GM21515 (cell line): ENCODE results near the gene SEC61A2.
"Not testable (repeated sequence)": the region's sequence is repeated elsewhere in the genome, so short reads cannot be mapped to it uniquely, and the experiment has no call there.

Source experiments
- ATAC-seq: cut with Tn5 transposase; IDR thresholded peaks from one replicate; pipeline ENCODE4 v1.9.1; 2021; ENCODE audit not compliant: unreplicated experiment

SEC61A2 gene

GRCh38 chr10:12158111-12158510 is 28.6 kb downstream of the SEC61A2 start:
- no peak for ATAC-seq

DNA sequence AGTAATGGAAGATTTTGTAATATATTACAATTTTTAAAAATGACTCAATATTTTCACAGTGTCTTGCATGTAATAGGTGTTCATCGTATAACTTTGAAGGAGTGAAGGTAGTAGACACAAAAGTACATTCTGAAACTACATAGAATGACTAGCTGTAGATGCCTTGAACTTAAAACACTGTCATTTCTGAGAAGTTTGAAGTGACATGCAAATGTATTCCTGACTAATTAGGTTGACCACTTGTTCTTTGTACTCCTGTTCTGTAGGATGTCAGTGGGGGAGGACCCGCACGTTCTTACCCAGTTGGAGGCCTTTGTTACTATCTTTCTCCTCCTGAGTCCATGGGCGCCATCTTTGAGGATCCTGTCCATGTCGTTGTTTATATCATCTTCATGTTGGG is 31.2 kb downstream of the SEC61A2 start:
- ATAC-seq = no peak

DNA sequence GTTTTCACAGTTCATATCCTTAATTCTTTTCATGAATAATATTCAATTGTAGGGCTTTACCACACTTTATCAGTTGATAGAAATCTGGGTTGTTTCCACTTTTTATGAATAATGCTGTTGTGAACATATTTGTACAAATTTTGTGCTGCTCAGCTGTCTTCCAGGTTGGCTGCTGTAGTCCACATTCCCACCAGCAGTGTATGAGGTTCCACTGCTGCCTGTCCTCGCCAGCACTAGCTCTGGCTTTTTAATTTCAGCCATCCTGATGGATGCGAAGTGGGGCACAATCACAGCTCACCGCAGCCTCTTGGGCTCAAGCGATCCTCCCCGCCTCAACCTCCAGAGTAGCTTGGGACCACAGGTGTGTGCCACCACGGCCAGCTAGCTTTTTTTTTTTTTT is 33.5 kb downstream of the SEC61A2 start:
- no peak for ATAC-seq

GRCh38 chr10:12164085-12164484 is 34.6 kb downstream of the SEC61A2 start:
- ATAC-seq = no peak

GRCh38 chr10:12165036-12165435 is 35.6 kb downstream of the SEC61A2 start:
- no peak for ATAC-seq

DNA sequence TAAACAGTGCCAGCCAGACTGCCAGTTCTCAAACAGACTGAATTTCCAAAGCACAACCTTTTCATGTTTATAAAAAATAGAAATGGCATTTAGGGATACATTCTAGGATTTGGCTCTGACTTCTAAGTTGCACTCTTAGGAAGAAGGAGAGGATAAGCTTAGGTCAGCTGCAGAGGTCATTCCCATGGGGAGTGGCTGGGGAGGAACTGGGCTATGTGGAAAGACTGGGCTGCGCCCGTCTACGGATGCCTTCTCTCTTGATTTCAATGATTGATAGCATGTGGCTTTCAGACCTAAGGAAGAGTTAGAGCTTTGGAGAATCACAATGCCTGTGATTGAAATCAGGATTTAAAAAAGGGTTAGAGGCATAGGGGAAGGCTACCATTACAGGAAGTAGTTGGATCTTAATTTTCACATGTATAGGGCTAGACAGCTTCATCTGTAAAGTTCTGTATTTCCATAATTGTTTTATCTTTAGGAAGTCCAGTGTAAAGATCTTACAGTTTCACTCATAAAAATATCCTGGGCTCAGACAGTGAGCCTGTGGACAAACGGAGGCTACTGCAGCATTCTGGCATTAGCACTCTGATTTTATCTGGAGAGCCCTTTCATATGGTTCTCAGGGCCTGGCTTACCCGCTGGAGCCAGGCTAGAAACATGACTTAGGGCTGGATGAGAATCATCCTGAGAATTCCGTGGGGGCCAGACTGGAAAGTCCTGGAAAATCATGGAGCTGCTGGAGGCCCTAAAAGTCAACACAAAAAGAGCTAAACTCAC is 36.7 kb downstream of the SEC61A2 start:
- ATAC-seq = no peak

- ATAC-seq = not testable (repeated sequence)
Observed at GRCh38 chr10:12171512-12171911, 42.0 kb downstream of the SEC61A2 start.

GRCh38 chr10:12177642-12178041 is 48.2 kb downstream of the SEC61A2 start:
- no peak for ATAC-seq

DNA sequence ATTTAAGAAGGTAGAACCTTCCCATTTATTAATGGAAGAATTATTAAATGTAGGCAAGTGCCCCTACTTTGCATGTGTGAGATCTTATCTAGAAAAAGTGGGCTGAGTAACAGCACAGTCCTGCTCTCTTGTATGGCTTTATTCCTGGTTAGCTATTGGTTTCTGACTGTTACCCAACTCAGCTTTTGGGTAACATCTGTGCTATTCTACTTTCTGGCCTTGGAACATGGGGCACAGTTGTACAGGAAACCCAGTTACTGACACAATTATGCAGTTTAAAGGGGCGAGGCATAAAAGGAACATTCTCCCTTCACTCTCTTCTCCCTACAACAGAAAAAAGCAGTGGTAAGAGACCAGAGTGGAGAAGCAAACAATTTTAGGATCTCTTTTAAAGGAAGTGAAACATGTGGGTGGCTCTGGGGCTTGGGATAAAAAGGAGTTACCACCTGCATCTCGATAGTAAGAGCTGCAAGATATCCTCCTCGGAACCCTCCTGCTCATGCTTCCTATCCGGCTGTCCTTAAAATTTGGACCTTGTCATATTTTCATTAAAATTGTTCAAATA is 50.2 kb downstream of the SEC61A2 start:
- ATAC-seq = no peak

- no peak for ATAC-seq
Observed at GRCh38 chr10:12180221-12180974, 50.9 kb downstream of the SEC61A2 start.

- ATAC-seq = peak; percentile 72
Observed at GRCh38 chr10:12181065-12181775, 51.7 kb downstream of the SEC61A2 start.

GRCh38 chr10:12184165-12184564 is 54.7 kb downstream of the SEC61A2 start:
- ATAC-seq = no peak

DNA sequence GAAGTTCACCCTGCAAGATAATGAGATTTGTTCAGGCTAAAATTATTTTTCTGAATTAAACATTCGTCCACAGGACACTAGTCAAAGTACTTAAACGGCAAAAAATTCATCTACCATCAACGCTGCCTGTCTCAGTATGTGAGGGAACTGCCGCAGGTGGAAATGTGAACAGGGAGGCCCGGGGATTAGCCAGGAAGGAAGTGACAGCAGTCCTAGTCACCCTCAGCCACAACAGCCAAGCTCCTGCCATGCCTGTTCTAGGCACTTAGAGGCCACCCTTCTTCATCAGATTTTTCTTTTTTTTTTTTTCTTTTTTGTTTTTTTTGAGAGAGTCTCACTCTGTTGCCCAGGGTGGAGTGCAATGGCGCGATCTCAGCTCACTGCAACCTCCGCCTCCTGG is 56.8 kb downstream of the SEC61A2 start:
- ATAC-seq = no peak

DNA sequence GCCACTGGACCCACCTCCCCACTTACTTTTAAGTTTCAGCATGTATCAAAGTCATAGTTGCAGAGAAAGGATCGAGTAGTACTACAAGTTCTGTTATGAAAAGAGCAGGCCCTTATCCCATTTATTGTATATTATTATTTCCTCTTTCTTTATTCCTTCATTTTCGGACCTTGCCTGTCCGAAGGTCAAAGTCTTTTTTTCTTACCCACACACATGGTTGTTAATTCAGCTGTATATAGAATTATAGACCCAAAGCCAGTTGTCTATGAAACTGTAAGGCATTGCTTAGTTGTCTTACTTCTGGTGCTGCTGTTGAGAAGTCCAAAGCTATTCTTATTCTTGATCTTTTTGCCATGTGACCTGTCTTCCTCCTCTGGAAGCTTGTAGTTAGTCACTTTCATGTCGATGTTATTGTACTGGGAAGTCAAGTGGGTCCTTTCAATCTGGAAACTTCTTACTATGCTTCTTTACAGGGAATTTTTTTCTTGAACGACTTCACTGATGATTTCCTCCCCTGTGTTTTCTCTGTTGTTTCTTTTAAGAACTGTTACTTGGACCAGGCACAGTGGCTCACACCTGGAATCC is 57.9 kb downstream of the SEC61A2 start:
- no peak for ATAC-seq

DNA sequence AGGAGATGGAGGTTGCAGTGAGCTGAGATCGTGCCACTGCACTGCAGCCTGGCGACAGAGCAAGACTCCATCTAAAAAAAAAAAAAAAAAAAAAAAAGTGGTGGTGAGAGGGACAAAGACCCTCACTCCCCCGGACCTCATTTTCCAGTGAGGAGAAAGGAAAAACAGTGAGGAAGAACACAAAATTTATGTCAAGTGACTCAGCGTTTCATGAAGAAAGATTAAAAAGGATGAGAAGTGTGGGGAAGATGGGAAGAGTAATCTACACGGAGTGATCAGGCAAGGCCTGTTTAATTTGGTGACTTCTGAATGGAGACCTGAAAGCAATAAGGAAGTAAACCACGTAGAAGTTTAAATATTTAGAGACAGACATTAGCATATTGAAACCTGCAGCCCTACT is 59.2 kb downstream of the SEC61A2 start:
- no peak for ATAC-seq

DNA sequence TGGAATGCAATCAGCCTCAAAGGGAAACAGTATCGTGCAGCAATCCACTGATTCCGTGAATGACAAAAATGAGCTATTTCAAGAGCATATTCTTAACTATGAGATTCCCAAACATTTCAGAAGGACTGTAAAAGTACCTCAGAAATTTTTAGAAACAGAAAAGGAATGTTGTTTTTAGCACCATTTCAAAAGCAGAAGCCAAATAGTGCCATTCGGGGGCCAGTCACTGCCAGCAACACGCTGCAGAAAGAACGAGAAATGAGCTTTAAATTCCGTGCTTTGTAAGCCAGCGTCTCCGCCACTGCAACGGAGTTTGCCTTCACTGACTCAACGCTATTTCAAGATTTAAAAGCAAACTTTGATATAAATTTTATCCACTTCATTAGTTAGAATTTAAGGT is 59.9 kb downstream of the SEC61A2 start:
- ATAC-seq = no peak

DNA sequence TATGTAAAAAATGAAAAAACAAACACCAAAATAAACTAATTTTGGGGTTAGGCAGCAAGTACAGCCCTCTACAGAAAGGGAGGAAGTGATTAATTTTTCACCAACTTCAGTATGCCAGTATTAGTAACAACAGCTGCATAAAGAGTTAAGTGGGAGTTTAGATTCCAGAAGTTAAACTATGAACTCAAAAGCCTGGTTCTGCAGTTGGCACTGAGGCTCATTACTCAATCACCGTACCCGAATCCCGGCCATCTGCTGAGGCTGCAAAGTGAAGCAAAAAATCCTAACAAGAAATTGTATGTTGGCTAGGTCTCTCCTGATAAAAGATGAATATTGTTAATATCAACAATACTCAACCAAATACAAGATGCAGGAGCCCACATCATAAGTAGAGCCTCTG is 62.2 kb downstream of the SEC61A2 start:
- ATAC-seq = no peak

DNA sequence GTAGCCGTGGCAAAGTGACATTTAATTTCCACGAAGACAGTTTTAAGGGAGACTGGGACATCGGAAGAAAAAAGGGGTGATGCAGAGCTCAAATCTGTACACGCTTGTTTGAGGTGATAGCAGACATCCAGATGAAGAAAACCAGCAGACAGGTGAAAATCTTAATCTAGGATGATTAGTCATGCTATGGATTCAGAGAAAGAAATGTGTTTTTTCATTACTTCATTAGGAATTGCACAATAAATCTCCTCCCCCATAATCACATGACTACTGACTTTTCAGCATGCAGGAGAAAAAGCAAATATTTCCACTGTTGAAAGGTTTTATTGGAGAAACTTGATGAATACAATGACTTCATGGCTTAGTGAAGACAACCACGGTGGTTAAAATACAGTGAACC is 63.7 kb downstream of the SEC61A2 start:
- ATAC-seq = no peak

GRCh38 chr10:12194752-12195271 is 65.3 kb downstream of the SEC61A2 start:
- no peak for ATAC-seq

- ATAC-seq = no peak
Observed at GRCh38 chr10:12195281-12195602, 65.8 kb downstream of the SEC61A2 start.
